Embryonic facial prominence (tissue), 1 donor: ENCODE measurements around the gene EIF4G1.
A peak's percentile ranks its signal among the peaks of the same experiment; 100 is the strongest.
"Not testable (repeated sequence)": the region's sequence is repeated elsewhere in the genome, so short reads cannot be mapped to it uniquely, and the experiment has no call there.

Experiments
- DNase-seq: peaks from one replicate; pipeline ENCODE4 v3.0.0-alpha.2; 2016; ENCODE audit errors: extremely low spot score

The EIF4G1 gene, protein sequence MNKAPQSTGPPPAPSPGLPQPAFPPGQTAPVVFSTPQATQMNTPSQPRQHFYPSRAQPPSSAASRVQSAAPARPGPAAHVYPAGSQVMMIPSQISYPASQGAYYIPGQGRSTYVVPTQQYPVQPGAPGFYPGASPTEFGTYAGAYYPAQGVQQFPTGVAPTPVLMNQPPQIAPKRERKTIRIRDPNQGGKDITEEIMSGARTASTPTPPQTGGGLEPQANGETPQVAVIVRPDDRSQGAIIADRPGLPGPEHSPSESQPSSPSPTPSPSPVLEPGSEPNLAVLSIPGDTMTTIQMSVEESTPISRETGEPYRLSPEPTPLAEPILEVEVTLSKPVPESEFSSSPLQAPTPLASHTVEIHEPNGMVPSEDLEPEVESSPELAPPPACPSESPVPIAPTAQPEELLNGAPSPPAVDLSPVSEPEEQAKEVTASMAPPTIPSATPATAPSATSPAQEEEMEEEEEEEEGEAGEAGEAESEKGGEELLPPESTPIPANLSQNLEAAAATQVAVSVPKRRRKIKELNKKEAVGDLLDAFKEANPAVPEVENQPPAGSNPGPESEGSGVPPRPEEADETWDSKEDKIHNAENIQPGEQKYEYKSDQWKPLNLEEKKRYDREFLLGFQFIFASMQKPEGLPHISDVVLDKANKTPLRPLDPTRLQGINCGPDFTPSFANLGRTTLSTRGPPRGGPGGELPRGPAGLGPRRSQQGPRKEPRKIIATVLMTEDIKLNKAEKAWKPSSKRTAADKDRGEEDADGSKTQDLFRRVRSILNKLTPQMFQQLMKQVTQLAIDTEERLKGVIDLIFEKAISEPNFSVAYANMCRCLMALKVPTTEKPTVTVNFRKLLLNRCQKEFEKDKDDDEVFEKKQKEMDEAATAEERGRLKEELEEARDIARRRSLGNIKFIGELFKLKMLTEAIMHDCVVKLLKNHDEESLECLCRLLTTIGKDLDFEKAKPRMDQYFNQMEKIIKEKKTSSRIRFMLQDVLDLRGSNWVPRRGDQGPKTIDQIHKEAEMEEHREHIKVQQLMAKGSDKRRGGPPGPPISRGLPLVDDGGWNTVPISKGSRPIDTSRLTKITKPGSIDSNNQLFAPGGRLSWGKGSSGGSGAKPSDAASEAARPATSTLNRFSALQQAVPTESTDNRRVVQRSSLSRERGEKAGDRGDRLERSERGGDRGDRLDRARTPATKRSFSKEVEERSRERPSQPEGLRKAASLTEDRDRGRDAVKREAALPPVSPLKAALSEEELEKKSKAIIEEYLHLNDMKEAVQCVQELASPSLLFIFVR (N-terminal part only)

DNA sequence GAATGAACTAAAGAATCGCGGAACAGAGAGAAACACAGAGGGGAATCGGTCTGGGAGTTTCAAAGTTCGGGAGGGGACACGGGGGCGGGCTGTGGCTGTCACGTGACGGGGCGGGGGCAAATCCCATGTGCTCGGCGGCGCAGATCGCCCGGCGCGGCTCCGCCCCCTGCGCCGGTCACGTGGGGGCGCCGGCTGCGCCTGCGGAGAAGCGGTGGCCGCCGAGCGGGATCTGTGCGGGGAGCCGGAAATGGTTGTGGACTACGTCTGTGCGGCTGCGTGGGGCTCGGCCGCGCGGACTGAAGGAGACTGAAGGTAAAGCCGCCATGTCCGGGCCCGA is at the start of gene EIF4G1:
TSS of gene EIF4G1 (plus strand) at position 244 of the 337 bp plus-strand sequence. CDS start 1,191 bp downstream, outside the sequence.
- peak; percentile 87 for DNase-seq

DNA sequence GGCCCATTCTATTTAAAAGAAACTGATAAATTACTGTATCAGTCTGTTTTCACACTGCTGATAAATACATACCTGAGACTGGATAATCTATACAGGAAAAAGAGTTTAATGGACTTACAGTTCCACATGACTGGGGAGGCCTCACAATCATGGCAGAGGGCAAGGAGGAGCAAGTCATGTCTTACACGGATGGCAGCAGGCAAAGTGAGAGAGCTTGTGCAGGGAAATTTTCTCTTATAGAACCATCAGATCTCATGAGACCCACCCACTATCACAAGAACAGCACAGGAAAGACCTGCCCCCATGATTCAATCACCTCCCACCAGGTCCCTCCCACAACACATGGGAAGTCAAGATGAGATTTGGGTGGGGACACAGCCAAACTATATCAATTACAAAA is 47.2 kb upstream of the EIF4G1 start:
- DNase-seq, result not testable (repeated sequence)

DNA sequence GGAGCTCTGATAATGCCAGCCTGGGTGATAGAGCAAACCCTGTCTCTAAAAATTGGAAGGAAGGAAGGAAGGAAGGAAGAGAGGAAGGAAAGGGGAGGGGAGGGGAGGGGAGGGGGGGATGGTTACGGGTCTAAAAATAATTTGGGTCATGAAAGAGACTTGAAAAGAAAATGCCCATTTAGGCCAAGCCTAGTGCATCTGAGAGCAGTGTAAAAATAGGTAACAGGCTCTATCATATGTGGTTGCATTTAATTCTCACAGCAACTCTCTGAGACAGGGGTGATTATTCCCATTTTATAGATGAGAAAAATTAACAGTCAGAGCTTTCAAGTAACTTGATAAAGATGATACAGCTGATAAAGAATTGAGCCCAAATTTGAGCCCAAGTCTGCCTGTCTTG is 42.1 kb upstream of the EIF4G1 start:
- DNase-seq, result no peak

DNA sequence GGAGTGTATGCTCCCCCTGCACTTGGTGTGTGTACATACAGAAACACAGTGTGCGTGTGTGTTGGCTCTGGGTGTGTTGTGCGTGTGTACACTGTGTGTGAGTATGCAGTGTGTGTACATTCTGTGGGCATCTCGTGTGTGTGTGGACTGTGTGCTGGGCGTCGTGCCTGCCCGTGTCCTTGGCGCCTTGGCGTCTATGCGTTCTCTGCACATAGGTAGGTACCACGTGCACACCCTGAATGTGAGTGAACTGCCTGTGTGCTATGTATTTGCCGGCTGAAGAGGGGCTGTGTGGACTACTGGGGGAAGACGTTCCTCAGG is 39.1 kb upstream of the EIF4G1 start:
- no peak for DNase-seq

GRCh38 chr3:184275961-184276910 is 38.2 kb upstream of the EIF4G1 start, which contains the start of gene ECE2:
TSS of gene ECE2 (plus strand) at chr3:184276022. CDS start at chr3:184276154, 132 bp downstream.
- DNase-seq, result no peak

DNA sequence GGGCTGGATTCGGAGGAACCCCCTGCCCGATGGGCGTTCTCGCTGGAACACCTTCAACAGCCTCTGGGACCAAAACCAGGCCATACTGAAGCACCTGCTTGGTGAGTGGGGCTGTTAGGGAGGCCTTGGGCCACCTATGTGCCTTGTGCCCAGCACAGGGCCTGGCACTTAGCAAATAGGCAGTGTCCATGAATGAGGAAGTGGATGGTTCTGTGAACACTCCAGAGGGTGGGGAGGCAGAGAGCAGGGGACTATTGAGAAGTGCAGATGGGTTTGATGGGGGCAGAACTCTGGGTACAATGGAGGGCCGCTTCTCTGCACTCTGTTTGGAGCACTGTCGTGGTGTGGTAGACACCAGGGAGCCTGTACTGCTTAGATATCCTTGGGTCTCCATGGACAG is 37.0 kb upstream of the EIF4G1 start:
- no peak for DNase-seq

- no peak for DNase-seq
Measured at GRCh38 chr3:184282941-184283340, 31.5 kb upstream of the EIF4G1 start.

DNA sequence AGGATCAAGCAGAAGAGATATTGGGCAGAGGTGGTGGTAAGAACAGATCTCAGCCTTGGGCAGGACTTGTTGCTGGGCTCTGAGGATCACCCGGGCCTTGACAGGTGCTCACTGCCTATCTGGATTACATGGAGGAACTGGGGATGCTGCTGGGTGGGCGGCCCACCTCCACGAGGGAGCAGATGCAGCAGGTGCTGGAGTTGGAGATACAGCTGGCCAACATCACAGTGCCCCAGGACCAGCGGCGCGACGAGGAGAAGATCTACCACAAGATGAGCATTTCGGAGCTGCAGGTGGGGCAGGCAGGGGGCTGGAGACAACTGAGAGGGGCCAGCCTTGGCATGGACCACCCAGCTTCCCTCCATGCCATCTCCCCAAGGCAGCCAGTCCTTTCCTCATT is 30.7 kb upstream of the EIF4G1 start:
- DNase-seq, result no peak

DNA sequence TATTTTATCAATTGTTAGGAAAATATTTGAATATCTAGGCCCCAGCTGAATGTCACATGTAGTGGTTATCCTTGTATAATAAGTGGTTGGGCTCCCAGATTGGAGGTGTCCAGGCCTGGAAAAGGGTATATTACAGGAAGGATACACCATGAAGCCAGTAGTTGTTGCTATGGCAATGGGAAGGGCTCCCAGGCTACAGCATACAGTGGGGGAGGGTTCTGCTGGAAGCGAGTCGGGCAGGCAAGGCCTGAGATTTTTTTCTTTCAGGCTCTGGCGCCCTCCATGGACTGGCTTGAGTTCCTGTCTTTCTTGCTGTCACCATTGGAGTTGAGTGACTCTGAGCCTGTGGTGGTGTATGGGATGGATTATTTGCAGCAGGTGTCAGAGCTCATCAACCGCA is 29.7 kb upstream of the EIF4G1 start:
- DNase-seq, result no peak

- DNase-seq, result no peak
Measured at GRCh38 chr3:184289426-184289938, 24.9 kb upstream of the EIF4G1 start.

GRCh38 chr3:184290331-184290730 is 24.1 kb upstream of the EIF4G1 start:
- no peak for DNase-seq

DNA sequence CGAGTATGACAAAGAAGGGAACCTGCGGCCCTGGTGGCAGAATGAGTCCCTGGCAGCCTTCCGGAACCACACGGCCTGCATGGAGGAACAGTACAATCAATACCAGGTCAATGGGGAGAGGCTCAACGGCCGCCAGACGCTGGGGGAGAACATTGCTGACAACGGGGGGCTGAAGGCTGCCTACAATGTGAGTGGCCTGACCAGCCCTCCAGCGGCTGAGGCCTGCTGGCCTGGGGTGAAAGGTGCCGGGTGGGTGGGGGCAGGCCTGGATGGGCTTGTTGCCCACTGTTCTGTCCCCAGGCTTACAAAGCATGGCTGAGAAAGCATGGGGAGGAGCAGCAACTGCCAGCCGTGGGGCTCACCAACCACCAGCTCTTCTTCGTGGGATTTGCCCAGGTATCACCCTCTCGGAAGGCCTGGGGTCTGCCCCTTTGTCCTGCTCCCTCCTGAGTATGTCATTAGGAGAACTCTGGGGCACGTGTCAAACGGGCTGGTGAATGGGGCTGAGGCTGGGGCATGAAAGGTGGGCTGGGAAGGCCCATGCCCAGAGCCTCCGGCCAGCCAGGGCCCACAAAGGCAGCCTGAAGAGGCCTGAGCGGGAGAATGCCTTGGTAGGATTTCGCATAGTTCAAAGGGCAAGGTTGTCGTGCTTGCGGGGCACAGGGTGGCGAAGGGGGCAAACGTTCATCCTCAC is 23.2 kb upstream of the EIF4G1 start:
- no peak for DNase-seq

DNA sequence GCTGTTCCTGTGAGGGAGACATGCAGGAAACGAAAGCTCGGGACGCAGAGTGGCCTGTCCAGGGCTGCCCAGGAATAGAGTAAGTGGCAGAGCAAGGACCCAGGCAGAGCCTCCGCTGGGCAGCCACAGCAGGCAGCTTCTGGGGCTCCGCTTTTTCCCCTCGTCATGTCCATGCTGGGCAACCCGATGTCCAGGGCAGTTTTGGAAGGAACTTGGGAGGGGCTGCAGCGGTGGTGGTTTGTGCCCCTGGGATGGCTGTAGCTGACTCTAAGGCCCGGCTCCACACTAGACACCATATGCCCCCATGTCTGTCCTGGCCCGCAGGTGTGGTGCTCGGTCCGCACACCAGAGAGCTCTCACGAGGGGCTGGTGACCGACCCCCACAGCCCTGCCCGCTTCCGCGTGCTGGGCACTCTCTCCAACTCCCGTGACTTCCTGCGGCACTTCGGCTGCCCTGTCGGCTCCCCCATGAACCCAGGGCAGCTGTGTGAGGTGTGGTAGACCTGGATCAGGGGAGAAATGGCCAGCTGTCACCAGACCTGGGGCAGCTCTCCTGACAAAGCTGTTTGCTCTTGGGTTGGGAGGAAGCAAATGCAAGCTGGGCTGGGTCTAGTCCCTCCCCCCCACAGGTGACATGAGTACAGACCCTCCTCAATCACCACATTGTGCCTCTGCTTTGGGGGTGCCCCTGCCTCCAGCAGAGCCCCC is 22.5 kb upstream of the EIF4G1 start:
- no peak for DNase-seq

DNA sequence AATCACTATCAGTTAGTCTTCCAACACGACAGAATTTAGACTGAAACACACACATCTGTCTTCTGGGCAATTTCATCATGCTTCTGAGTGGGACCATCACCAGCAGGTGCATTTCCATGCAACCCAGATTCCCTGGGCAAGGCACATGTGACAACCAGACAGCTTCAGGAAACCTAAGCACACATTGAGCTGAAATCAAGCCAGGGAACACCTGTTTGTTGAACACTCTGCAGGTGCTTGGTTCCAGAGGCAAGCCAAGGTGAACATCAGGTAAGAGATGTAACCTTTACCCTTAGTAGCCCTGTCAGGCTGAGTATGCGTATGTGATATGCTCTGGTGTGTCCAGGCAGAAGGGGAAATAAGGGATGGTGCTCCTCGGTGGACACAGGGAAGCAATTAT is 18.6 kb upstream of the EIF4G1 start:
- DNase-seq, result no peak

DNA sequence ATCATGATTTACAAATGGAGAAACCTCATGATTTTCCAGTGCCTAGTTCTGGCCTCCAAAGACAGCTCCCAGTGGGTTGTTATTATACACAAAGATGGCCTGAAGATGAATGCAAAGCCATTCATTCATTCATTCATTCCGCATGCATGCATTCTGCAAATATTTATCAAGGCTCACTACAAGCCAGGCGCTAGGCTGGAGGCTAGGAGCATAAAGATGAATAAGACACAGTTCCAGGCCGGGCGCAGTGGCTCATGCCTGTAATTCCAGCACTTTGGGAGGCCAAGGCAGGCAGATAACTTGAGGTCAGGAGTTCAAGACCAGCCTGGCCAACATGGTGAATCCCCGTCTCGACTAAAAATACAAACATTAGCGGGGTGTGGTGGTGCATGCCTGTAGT is 17.8 kb upstream of the EIF4G1 start:
- no peak for DNase-seq

DNA sequence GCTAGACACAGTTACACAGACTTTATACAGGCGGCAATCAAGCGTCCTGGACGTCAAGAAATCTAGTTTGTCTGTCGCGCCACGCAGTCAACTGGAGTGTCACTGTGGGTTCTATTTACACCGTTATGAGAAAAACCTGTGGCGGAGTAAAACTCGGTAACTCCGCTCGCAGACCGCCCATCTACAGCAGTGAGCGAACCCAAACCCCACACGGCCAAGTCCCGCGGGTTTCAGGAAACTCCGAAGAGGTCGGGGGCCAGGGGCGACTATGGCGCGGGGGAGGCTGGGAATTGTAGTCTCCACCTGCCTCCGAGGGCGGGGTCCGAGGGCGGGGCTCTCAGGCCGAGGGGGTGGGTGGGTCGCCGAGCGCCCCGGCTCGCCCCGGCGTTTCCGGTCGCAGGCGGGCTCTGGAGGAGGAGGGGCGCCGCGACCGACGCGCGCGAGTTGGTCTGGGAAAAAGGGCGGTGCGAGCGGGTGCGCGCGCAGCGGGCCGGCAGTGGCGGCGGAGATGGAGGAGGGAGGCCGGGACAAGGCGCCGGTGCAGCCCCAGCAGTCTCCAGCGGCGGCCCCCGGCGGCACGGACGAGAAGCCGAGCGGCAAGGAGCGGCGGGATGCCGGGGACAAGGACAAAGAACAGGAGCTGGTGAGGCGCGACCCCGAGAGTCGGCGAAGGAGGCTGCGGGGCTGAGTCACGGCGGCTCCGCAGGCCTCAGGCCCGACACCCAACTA is 15.5 kb upstream of the EIF4G1 start, which contains the start of gene PSMD2:
TSS of gene PSMD2 (plus strand) at position 483 of the 729 bp plus-strand sequence. CDS start at position 509, 26 bp downstream.
- peak; percentile 92 for DNase-seq

DNA sequence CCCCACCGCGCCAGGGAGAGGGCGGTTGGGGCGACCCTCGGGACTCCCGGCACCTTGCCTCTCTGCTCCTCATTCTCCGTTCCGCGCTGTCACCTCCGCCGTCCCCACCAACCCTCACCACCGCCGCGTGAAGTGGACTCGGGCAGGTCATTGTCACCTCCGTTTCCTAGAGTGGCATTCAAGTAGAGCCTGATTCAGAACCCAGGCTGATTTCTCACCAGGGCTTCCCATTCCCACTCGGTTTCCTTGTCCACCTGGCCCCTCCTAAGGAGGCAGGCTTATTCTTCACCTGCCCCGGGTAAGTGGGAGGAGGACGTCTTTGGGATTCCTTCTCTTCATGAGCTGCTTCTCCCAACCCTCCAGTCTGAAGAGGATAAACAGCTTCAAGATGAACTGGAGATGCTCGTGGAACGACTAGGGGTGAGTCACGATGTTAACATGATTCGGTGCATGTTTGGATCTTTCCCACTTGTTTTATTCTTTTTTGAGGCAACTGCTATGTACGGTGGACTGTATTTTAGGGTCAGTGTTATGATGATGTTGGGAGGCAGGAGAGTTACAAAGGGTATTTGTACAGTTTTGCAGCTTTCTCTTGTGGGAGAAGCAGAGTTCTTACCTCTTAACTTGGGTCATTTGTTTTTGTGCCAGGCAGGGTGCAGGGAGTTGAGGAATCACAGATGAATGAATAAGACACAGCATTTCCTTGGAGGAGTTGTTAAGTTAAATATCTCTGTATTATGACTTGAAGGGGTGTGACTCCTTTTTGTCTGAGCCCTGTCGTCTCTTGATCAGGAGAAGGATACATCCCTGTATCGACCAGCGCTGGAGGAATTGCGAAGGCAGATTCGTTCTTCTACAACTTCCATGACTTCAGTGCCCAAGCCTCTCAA is 14.7 kb upstream of the EIF4G1 start:
- no peak for DNase-seq

DNA sequence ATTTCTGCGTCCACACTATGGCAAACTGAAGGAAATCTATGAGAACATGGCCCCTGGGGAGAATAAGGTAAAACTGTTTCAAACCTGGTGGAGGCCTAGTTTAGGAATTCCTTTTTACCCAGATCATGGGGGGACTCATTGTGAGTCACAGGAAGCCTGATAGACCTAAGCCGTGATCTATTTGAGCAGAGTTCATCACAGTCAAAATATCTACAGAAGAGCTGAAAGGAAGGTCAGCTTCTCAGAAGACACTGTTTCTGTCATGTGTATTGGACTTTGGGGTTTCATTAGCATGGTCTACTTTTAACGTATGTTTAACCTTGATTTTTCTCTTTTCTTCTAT is 14.1 kb upstream of the EIF4G1 start:
- no peak for DNase-seq
